Prostate gland (tissue), 2 donors: ENCODE results near the gene CTF1. TPM values are rescaled to one million over a fixed set of nuclear protein-coding genes. Genes with fewer than 3 reads are reported as not detected.

Source experiments
- DNase-seq: peaks from one replicate; pipeline ENCODE4 v3.0.0-alpha.2; 2019; ENCODE audit warnings: low spot score
- H3K27ac ChIP-seq, 2 donors: fragments of 200-600 bp; sonication (generic); 2 replicates each; pipeline ENCODE4 v1.5.1; 2017 to 2019
- H3K27me3 ChIP-seq: fragments of 200-600 bp; sonication (generic); replicated peaks from 2 replicates; pipeline ENCODE4 v1.5.1; 2019; ENCODE audit not compliant: insufficient read depth
- H3K36me3 ChIP-seq, 2 donors: fragments of 200-600 bp; sonication (generic); 1 replicate in 1 of 2; 2 replicates in 1 of 2; pipeline versions ENCODE4 v1.5.1 to v1.8.1; 2017 to 2019
- H3K4me1 ChIP-seq: fragments of 200-600 bp; sonication (generic); replicated peaks from 2 replicates; pipeline ENCODE4 v1.5.1; 2019
- H3K4me3 ChIP-seq, 2 donors: fragments of 200-600 bp; sonication (generic); 2 replicates each; pipeline ENCODE4 v1.5.1; 2017 to 2019
- H3K9me3 ChIP-seq: fragments of 200-600 bp; sonication (generic); 2 replicates; pipeline ENCODE4 v1.5.1; 2017
- POLR2A ChIP-seq: fragments of 450-650 bp; IDR thresholded peaks from one replicate; pipeline ENCODE4 v1.6.1; 2016; ENCODE audit warnings: antibody characterized with exemption, mild to moderate bottlenecking
- POLR2AphosphoS5 ChIP-seq: sonication (generic); formaldehyde crosslinking; IDR thresholded peaks from one replicate; pipeline ENCODE4 v1.6.1; 2017; ENCODE audit warnings: antibody characterized with exemption
- WGBS: methylation state at CpG from one replicate; pipeline ENCODE4 v1.1.5; 2018; 5-methylcytosine and 5-hydroxymethylcytosine counted together
- intact Hi-C: fragments of 100-400 bp; cut with DNase I; formaldehyde crosslinking; loops from one replicate; pipeline ENCODE4 v1.14.2; 2022
- total RNA-seq, 2 donors: library from RNA; depleted of rRNA; stranded (reverse); fragments of >200 nt; gene quantifications; one replicate each; pipeline ENCODE4 v1.1.0, GENCODE V29; 2016
- TF ChIP-seq, protein P1 (sequence below), 4 experiments: fragments of 200-600 bp in 2 of 4; fragments of 450-650 bp in 2 of 4; sonication (generic) in 2 of 4; IDR thresholded peaks; 1 replicate in 3 of 4; 2 replicates in 1 of 4; pipeline ENCODE4 v1.5.1; 2016 to 2019; ENCODE audit warnings: antibody characterized with exemption in 4 of 4, mild to moderate bottlenecking in 2 of 4, moderate library complexity in 2 of 4

CTF1 gene
- total RNA-seq, 2 donors from 2014 or later, result 9.8 to 13.9 TPM

GRCh38 chr16:30904114-30904780 is 7.8 kb downstream of the CTF1 start:
- TF ChIP-seq POLR2A (no peak), POLR2AphosphoS5 (no peak)
- TF ChIP-seq, protein P1, sequence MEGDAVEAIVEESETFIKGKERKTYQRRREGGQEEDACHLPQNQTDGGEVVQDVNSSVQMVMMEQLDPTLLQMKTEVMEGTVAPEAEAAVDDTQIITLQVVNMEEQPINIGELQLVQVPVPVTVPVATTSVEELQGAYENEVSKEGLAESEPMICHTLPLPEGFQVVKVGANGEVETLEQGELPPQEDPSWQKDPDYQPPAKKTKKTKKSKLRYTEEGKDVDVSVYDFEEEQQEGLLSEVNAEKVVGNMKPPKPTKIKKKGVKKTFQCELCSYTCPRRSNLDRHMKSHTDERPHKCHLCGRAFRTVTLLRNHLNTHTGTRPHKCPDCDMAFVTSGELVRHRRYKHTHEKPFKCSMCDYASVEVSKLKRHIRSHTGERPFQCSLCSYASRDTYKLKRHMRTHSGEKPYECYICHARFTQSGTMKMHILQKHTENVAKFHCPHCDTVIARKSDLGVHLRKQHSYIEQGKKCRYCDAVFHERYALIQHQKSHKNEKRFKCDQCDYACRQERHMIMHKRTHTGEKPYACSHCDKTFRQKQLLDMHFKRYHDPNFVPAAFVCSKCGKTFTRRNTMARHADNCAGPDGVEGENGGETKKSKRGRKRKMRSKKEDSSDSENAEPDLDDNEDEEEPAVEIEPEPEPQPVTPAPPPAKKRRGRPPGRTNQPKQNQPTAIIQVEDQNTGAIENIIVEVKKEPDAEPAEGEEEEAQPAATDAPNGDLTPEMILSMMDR (IDR thresholded peaks at IDR 0.05), result no peak
- H3K27me3 ChIP-seq, result no peaks in the 10 kb centered on the region
- intact Hi-C loops, result no loop called here
- no peaks in the 10 kb centered on the region for H3K36me3 ChIP-seq
- no peak for DNase-seq
- H3K27ac ChIP-seq, result no peak overlapping the region
- no peak overlapping the region for H3K4me3 ChIP-seq
- H3K9me3 ChIP-seq, result no peaks in the 10 kb centered on the region
- 89% methylated on average over 19 of the region's 19 CpGs for WGBS
- H3K4me1 ChIP-seq, result no peaks in the 10 kb centered on the region

GRCh38 chr16:30907064-30907463 is 10.7 kb downstream of the CTF1 start:
- WGBS, result 91% methylated on average over 4 of the region's 4 CpGs
- TF ChIP-seq, protein P1 (IDR thresholded peaks at IDR 0.05), result no peak
- TF ChIP-seq POLR2AphosphoS5 (no peak), POLR2A (no peak)

GRCh38 chr16:30910427-30911029 is 14.1 kb downstream of the CTF1 start:
- no peak for DNase-seq
- TF ChIP-seq, protein P1 (IDR thresholded peaks at IDR 0.05), result no peak
- TF ChIP-seq POLR2A, result no peak
- TF ChIP-seq POLR2AphosphoS5, result no peak
- H3K36me3 ChIP-seq, result no peaks in the 10 kb centered on the region
- H3K9me3 ChIP-seq, result no peaks in the 10 kb centered on the region
- no peaks in the 10 kb centered on the region for H3K4me1 ChIP-seq
- intact Hi-C loops, result no loop called here
- 59% methylated on average over 18 of the region's 18 CpGs for WGBS
- H3K27ac ChIP-seq, result no peak overlapping the region
- no peaks in the 10 kb centered on the region for H3K27me3 ChIP-seq
- H3K4me3 ChIP-seq, result no peak overlapping the region

More at GRCh38 chr16:30907064-30907463, 10.7 kb downstream of the CTF1 start:
- Histone ChIP-seq H3K27ac (no peak overlapping the region), H3K36me3 (no peaks in the 10 kb centered on the region), H3K9me3 (no peaks in the 10 kb centered on the region), H3K4me3 (no peak overlapping the region), H3K4me1 (no peaks in the 10 kb centered on the region), H3K27me3 (no peaks in the 10 kb centered on the region)
- DNase-seq, result no peak
- intact Hi-C loops, result no loop called here

GRCh38 chr16:30912794-30913412 is 16.5 kb downstream of the CTF1 start:
- no peak for TF ChIP-seq POLR2A
- TF ChIP-seq, protein P1 (IDR thresholded peaks at IDR 0.05), result no peak
- no peak for TF ChIP-seq POLR2AphosphoS5
- Histone ChIP-seq H3K36me3 (no peaks in the 10 kb centered on the region), H3K27me3 (no peaks in the 10 kb centered on the region), H3K4me1 (no peaks in the 10 kb centered on the region), H3K9me3 (no peaks in the 10 kb centered on the region), H3K4me3 (no peak overlapping the region), H3K27ac (no peak overlapping the region)
- 90% methylated on average over 6 of the region's 6 CpGs for WGBS
- intact Hi-C loops, result no loop called here
- DNase-seq, result no peak
